Loucy (cell line): ENCODE measurements around the gene CYP4F11.
A peak's percentile ranks its signal among the peaks of the same experiment; 100 is the strongest.
"Not testable (repeated sequence)": the region's sequence is repeated elsewhere in the genome, so short reads cannot be mapped to it uniquely, and the experiment has no call there.

Experiments used
- H2AFZ ChIP-seq: fragments of 200-600 bp; sonication (generic); 2 replicates; pipeline ENCODE4 v1.6.0; 2016; ENCODE audit warnings: antibody characterized with exemption, mild to moderate bottlenecking, low read length, moderate library complexity
- H3F3A ChIP-seq: fragments of 200-600 bp; 2 replicates; pipeline ENCODE4 v1.6.0; 2016; ENCODE audit warnings: antibody characterized with exemption, low read depth, mild to moderate bottlenecking
- H3K27me3 ChIP-seq: fragments of 200-600 bp; sonication (generic); 2 replicates; pipeline ENCODE4 v1.6.1; 2014; ENCODE audit warnings: low read length, mild to moderate bottlenecking; ENCODE audit not compliant: insufficient read depth, poor library complexity, severe bottlenecking
- H3K36me3 ChIP-seq: fragments of 200-600 bp; sonication (generic); 2 replicates; pipeline ENCODE4 v1.6.1; 2016; ENCODE audit warnings: low read length; ENCODE audit not compliant: insufficient read depth
- H3K4me1 ChIP-seq: fragments of 200-600 bp; sonication (generic); 2 replicates; pipeline ENCODE4 v1.5.1; 2014; ENCODE audit warnings: low read length, mild to moderate bottlenecking; ENCODE audit not compliant: insufficient read depth, poor library complexity, severe bottlenecking
- H3K4me2 ChIP-seq: fragments of 200-600 bp; sonication (generic); 2 replicates; pipeline ENCODE4 v1.6.0; 2014; ENCODE audit warnings: antibody characterized with exemption, low read length, low read depth, mild to moderate bottlenecking; ENCODE audit not compliant: poor library complexity, severe bottlenecking
- H3K4me3 ChIP-seq: fragments of 200-600 bp; sonication (generic); 2 replicates; pipeline ENCODE4 v1.5.1; 2014; ENCODE audit warnings: low read length, mild to moderate bottlenecking, mixed read lengths; ENCODE audit not compliant: poor library complexity, severe bottlenecking
- H3K79me2 ChIP-seq: fragments of 200-600 bp; sonication (generic); 2 replicates; pipeline ENCODE4 v1.6.1; 2014; ENCODE audit warnings: low read length; ENCODE audit not compliant: insufficient read depth
- H3K9ac ChIP-seq: fragments of 200-600 bp; sonication (generic); 2 replicates; pipeline ENCODE4 v1.6.0; 2014; ENCODE audit warnings: mild to moderate bottlenecking, low read depth, low read length, moderate library complexity; ENCODE audit not compliant: poor library complexity, severe bottlenecking
- H3K9me2 ChIP-seq: fragments of 200-600 bp; sonication (generic); replicated peaks from 2 replicates; pipeline ENCODE4 v1.6.1; 2016; ENCODE audit warnings: low read depth, low read length, mixed read lengths
- H3K9me3 ChIP-seq: fragments of 200-600 bp; sonication (generic); 2 replicates; pipeline ENCODE4 v1.6.1; 2014; ENCODE audit warnings: mild to moderate bottlenecking, antibody characterized with exemption, low read length, low read depth; ENCODE audit not compliant: insufficient read depth
- H4K20me1 ChIP-seq: fragments of 200-600 bp; sonication (generic); 2 replicates; pipeline ENCODE4 v1.6.0; 2014; ENCODE audit warnings: antibody characterized with exemption, low read length, mild to moderate bottlenecking; ENCODE audit not compliant: insufficient read depth, poor library complexity, severe bottlenecking
- CTCF ChIP-seq: fragments of 200-600 bp; sonication (generic); conservative IDR thresholded peaks from 2 replicates; pipeline ENCODE4 v1.5.1; 2014; ENCODE audit warnings: mild to moderate bottlenecking, antibody characterized with exemption, low read length
- EZH2phosphoT487 ChIP-seq: fragments of 200-600 bp; IDR thresholded peaks from 2 replicates; pipeline ENCODE4 v1.6.1; 2018; ENCODE audit warnings: antibody characterized with exemption, mild to moderate bottlenecking, moderate library complexity, borderline replicate concordance

Gene CYP4F11

GRCh38 chr19:15902254-15902653 is 32.1 kb downstream of the CYP4F11 start:
- Histone ChIP-seq H3K79me2 (peaks cover 20% of the 10 kb centered on the region; the same call in 1 of the 2 replicates), H3K4me2 (no peak overlapping the region), H3K9me2 (no peaks in the 10 kb centered on the region), H3F3A (peaks cover 10% of the 10 kb centered on the region; the same call in 1 of the 2 replicates), H3K9me3 (no peaks in the 10 kb centered on the region; the same call in 1 of the 2 replicates), H2AFZ (no peak overlapping the region), H3K4me1 (peaks cover 46% of the 10 kb centered on the region), H3K9ac (no peak overlapping the region), H4K20me1 (no peaks in the 10 kb centered on the region), H3K27me3 (no peaks in the 10 kb centered on the region), H3K4me3 (no peak overlapping the region), H3K36me3 (no peaks in the 10 kb centered on the region)
- TF ChIP-seq CTCF (no peak), EZH2phosphoT487 (no peak)

DNA sequence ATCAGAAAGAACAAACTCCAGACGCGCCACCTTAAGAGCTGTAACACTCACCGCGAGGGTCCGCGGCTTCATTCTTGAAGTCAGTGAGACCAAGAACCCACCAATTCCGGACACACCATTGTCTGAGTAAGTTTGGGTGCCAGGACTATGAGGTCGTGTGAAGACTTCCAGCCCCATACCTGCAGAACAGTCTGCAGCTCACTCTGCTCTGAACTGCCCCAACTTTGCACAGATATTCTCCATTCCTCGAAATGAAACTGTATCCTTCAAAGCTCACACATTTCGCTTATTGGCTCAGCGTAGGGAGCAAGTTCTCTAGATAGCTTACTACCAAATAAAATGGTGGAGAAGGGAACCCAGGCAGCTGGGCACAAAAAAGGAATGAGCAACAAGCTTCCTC is 33.8 kb downstream of the CYP4F11 start:
- Histone ChIP-seq H3K9ac (peak overlapping the region; percentile 83), H3K4me1 (peaks cover 31% of the 10 kb centered on the region), H3F3A (peaks cover 6% of the 10 kb centered on the region; the same call in 1 of the 2 replicates), H3K4me2 (peak overlapping the region; percentile 89), H3K9me2 (no peaks in the 10 kb centered on the region), H3K79me2 (peaks cover 12% of the 10 kb centered on the region; the same call in 1 of the 2 replicates), H2AFZ (peak overlapping the region; percentile 59), H3K27me3 (no peaks in the 10 kb centered on the region), H3K9me3 (no peaks in the 10 kb centered on the region; the same call in 1 of the 2 replicates), H3K36me3 (no peaks in the 10 kb centered on the region), H3K4me3 (peak overlapping the region; percentile 79), H4K20me1 (no peaks in the 10 kb centered on the region)
- TF ChIP-seq EZH2phosphoT487 (no peak), CTCF (no peak)

- H3K9me3 ChIP-seq, H3F3A ChIP-seq: not testable (repeated sequence)
These were observed 34.3 kb downstream of the CYP4F11 start for GRCh38 chr19:15900032-15900431.

DNA sequence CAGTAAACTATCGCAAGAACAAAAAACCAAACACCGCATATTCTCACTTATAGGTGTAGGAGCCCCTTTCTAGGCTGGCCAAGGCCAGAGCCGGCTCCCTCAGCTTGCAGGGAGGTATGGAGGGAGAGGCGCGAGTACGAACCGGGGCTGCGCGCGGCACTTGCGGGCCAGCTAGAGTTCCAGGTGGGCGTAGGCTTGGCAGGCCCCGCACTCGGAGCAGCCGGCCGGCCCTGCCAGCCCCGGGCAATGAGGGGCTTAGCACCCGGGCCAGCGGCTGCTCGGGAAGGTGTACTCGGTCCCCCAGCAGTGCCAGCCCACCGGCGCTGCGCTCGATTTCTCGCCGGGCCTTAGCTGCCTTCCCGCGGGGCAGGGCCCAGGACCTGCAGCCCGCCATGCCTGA is 34.8 kb downstream of the CYP4F11 start:
- not testable (repeated sequence) for H3F3A ChIP-seq, H2AFZ ChIP-seq, H3K36me3 ChIP-seq, H3K9me3 ChIP-seq, H3K9ac ChIP-seq, H4K20me1 ChIP-seq, H3K27me3 ChIP-seq, H3K9me2 ChIP-seq, H3K4me2 ChIP-seq
- peaks cover 12% of the 10 kb centered on the region; the same call in 1 of the 2 replicates for H3K79me2 ChIP-seq
- H3K4me3 ChIP-seq = peak overlapping the region; percentile 79
- H3K4me1 ChIP-seq = peaks cover 27% of the 10 kb centered on the region

More at GRCh38 chr19:15900032-15900431, 34.3 kb downstream of the CYP4F11 start:
- not testable (repeated sequence) for H3K27me3 ChIP-seq, H4K20me1 ChIP-seq, H2AFZ ChIP-seq, H3K36me3 ChIP-seq, H3K9me2 ChIP-seq
- H3K4me1 ChIP-seq = peaks cover 27% of the 10 kb centered on the region
- H3K9ac ChIP-seq = peak overlapping the region; percentile 83
- H3K4me2 ChIP-seq = peak overlapping the region; percentile 89
- peaks cover 12% of the 10 kb centered on the region; the same call in 1 of the 2 replicates for H3K79me2 ChIP-seq
- H3K4me3 ChIP-seq = peak overlapping the region; percentile 79
